ENCODE results near the gene ALDH4A1.
"Not testable (repeated sequence)": the region's sequence is repeated elsewhere in the genome, so short reads cannot be mapped to it uniquely, and the experiment has no call there.

ALDH4A1 gene

DNA sequence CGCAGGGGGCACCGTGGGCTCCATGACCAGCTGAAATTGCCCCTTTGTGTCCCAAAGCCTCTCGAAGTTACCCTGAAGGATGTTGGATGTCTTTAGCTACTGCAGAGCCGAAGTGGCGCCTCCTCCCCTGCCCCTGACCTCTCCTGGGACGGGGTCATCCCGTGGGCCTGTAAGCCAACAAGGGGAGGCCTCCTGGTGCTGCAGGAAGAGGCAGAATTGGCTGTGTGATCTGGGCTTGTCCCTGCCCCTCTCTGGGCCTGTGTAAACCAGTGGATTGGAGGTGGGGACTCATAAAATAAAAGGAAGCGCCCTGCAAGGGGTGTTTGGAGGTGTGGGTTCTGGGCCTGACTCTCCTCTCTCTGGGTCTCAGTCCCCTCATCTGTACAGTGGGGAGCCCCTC, 40.8 kb downstream of the ALDH4A1 start:
- in situ Hi-C loops (cut with MboI; ENCODE audit: low sequenced_read_pairs) = no loop called here

DNA sequence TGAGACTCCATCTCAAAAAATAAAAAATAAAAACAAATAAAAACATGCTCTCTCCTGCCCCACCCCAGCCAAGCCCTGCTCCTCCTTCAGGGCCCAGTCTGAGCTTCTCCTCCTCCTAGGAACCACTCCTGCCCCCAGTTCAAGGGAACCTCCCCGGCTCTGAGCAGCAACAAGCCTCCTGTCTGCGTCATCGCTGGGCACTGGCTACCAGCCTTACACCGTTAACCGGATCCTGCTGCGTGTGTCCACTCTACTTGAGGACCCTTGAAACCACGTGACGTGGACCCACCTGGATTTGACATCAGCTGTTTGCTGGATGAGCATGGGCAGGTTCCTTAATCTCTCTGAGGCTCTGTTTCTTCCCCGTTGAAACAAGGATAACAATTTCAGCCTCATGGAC, 41.3 kb downstream of the ALDH4A1 start:
- in situ Hi-C loops (cut with MboI; ENCODE audit: low sequenced_read_pairs) = no loop called here

DNA sequence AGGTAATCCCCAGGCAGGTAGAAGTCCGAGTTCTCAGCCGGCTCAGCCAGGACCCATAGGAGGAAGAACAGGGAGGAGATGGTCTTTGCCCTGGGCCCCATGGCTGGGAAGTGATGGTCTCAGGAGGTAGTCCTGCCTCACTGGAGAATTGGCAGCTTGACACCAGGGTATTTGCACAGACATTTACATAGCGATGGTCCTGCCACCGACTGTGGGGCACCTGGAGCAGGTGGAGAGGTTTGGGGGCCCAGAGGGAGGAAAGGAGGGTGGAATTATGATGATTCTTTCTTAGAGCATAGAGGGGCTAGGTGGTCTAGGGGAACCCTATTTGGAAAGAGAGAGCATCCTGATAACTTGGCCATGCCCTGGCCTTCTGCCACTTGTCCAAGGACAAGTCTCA, 42.8 kb downstream of the ALDH4A1 start, which contains the start of gene TAS1R2:
TSS of gene TAS1R2 (minus strand) at position 101 of the 400 bp plus-strand sequence. CDS start at position 101, 0 bp downstream.
- in situ Hi-C loops (cut with MboI; ENCODE audit: low sequenced_read_pairs) = no loop called here

DNA sequence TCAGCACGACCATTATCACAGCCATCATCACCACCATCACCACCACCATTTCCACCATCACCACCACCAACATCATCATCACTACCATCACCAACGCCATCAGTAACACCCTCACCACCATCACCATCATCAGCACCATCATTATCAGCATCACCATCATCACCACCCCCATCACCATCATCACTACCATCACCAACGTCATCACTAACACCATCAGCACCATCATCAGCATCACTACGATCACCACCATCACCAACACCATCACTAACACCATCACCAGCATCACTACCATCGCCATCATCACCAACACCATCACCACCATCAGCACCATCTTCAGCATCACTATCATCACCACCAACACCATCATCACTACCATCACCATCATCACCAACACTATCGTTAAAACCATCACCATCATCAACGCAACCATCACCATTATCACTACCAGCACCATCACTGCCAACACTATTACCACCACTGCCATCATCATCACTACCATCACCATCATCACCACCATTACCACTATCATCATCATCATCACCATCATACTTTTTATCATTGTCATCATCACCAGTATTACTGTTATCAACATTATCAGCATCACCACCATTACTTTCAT, 44.2 kb downstream of the ALDH4A1 start:
- in situ Hi-C loops (cut with MboI; ENCODE audit: low sequenced_read_pairs) = no loop called here

DNA sequence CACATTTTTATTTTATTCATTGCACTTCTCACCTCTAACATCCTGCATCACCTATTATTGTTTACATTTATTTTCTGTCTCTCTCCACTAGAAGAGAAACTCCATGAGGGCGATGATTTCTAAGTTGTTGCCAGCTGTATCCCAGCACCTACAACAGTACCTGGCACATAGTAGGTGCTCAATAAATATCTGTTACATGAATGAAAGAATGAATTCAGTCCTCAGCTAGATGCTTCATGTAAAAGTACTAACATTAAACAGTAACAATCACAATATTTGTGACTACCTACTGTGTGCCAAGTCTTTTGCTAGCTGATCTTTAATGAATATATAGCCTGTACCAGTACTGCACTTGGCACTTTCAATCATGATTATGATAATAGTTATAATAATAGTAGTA, 45.9 kb downstream of the ALDH4A1 start:
- in situ Hi-C loops (cut with MboI; ENCODE audit: low sequenced_read_pairs) = no loop called here

- in situ Hi-C loops (cut with MboI; ENCODE audit: low sequenced_read_pairs) = no loop called here
Observed at GRCh38 chr1:18855573-18855972, 46.8 kb downstream of the ALDH4A1 start.

DNA sequence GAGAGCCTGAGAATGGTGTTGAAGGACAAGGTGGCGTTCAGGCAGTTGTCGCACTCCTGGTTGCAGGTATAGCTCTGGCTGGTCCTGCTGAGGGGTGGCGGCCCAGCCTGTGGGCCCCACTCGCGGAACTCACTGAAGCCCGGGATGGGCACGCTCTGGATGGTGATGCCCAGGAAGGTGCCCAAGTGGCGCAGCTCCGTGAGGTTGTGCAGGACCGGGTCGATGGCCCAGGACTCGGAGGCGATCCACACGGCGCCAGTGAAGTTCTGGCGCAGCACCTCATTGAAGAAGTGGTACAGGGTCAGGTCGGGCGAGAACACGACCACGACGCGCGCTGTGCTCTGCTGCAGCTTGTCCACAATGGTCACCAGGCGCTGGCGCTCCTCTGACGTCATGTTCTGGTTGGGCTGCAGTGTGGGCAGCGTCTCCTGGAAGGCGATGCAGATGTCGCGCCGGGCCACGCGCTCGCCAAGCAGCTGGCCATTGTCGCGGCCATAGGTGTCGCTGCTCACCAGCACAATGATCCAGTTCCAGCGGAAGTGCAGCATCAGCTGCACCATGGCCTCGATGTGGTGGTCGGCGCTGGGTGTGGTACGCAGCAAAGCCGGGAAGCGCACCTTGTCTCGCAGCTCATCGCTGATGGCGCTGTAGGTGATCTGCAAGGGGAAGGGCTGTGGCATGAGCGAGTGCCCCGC, 47.9 kb downstream of the ALDH4A1 start:
- in situ Hi-C loops (cut with MboI; ENCODE audit: low sequenced_read_pairs) = no loop called here

DNA sequence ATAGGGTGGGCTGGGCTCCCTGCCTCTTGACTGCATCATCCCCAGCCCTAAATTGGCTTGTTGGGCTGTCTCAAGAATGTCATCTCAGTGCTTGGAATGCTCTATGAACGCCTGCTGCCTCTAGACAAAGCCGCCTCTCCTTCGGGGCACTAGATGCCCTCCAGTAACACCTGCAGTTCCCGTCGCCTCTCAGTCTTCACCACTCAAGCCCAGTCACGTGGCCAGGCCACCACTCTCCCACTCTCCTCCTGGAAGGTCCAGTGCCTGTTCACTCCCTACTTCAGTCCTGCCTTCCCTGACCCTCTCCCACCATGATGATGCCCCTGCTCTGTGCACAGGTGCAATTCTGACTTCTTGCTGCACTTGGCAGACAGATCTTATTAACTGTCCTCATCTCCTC, 49.9 kb downstream of the ALDH4A1 start:
- in situ Hi-C loops (cut with MboI; ENCODE audit: low sequenced_read_pairs) = no loop called here

GRCh38 chr1:18849261-18849711, 53.1 kb downstream of the ALDH4A1 start:
- in situ Hi-C loops (cut with MboI; ENCODE audit: low sequenced_read_pairs) = no loop called here

DNA sequence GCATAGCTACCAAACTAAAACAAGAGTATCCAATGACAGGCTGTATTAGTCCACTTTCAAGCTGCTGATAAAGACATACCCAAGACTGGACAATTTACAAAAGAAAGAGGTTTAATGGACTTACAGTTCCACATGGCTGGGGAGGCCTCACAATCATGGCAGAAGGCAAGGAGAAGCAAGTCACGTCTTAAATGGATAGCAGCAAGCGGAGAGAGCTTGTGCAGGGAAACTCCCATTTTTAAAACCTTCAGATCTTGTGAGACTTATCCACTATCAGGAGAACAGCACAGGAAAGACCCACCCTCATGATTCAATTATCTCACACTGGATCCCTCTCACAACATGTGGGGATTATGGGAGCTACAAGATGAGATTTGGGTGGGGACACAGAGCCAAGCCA, 54.6 kb downstream of the ALDH4A1 start:
- in situ Hi-C loops (cut with MboI; ENCODE audit: low sequenced_read_pairs) = not testable (repeated sequence)

GRCh38 chr1:18840145-18840544, 62.2 kb downstream of the ALDH4A1 start:
- in situ Hi-C loops (cut with MboI; ENCODE audit: low sequenced_read_pairs) = no loop called here

DNA sequence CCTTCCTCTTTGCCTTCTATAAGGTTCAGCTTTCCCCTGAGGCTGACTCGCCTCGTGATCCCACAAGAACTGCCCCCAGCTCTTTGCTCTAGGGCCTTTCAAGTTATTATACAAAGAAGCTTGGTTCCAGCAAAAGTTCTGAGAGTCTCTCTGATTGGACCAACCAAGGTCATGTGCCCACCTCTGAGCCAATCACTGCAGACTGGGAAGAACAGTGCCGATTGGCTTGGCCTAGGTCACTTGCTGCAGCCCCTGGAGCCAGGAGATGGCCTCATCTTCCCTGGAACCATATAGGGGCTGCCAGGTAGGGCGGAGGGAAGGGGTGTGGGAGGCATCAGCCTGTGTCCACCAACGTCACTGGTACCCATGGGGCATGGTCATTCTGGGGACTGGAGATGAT, 65.7 kb downstream of the ALDH4A1 start:
- in situ Hi-C loops (cut with MboI; ENCODE audit: low sequenced_read_pairs) = no loop called here

- in situ Hi-C loops (cut with MboI; ENCODE audit: low sequenced_read_pairs) = not testable (repeated sequence)
Observed at GRCh38 chr1:18832319-18832718, 70.0 kb downstream of the ALDH4A1 start.

- in situ Hi-C loops (cut with MboI; ENCODE audit: low sequenced_read_pairs) = no loop called here
Observed at GRCh38 chr1:18831656-18832055, 70.7 kb downstream of the ALDH4A1 start.

DNA sequence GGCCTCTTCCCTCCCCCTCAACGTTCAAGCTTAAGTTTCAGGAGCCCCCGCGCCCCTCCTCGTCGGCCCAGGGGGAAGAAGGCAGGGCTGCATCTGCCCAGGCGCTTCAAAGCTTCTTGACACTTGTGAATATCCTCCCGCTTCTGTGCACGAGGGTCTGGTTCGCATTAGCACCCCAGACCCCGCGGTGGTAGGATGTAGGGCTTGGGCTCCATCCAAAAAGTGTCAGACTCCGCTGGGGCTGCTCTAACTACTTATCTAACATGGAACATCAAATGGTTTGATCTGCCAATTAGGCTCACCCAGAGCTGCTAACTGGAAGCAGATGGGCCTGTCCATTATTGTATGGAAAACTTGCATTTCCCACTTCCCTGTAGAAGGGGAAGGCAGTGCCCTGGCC, 71.8 kb downstream of the ALDH4A1 start:
- in situ Hi-C loops (cut with MboI; ENCODE audit: low sequenced_read_pairs) = no loop called here

DNA sequence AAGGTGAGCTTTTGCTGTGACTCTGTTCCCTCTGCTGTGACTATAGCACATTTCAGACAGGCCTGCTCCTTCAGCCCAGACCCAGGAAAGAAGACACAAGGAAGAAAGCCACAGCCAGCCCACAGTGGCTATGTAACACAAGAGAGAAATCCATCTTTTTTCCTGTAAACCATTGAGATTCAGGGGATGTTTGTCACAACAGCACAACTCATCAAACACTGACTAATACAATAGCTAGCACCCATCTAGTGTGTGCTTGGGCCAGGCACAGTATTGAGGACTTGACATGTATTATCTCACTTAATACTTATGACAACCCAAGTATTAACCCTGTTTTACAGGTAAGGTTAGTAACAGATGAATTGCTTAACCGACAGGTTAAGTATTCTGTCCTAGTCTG, 72.7 kb downstream of the ALDH4A1 start:
- in situ Hi-C loops (cut with MboI; ENCODE audit: low sequenced_read_pairs) = no loop called here

GRCh38 chr1:18828224-18828623, 74.1 kb downstream of the ALDH4A1 start:
- in situ Hi-C loops (cut with MboI; ENCODE audit: low sequenced_read_pairs) = no loop called here

- in situ Hi-C loops (cut with MboI; ENCODE audit: low sequenced_read_pairs) = loop anchor here (25.0 kb wide), 1 partner anchor 236 kb away; no protein-coding TSS in a partner anchor
Observed at GRCh38 chr1:18823438-18823837, 78.9 kb downstream of the ALDH4A1 start.
